Activated CD4-positive, alpha-beta memory T cell treated with anti-CD3 and anti-CD28 coated beads for 36 hours (primary cell): ENCODE measurements around the gene MTFR1L. TPM values are rescaled to one million over a fixed set of nuclear protein-coding genes. Genes with fewer than 3 reads are reported as not detected.

ENCODE experiments used
- CTCF ChIA-PET: fragments of 350-600 bp; sonication (Branson Sonifier 250); formaldehyde crosslinking; loops from one replicate; lab custom pipeline; 2021; ENCODE audit warnings: antibody characterized with exemption, inconsistent platforms; lab: Charles Lee
- POLR2A ChIA-PET: fragments of 350-600 bp; sonication (Branson Sonifier 250); formaldehyde crosslinking; loops from one replicate; lab custom pipeline; 2021; ENCODE audit warnings: antibody characterized with exemption; lab: Charles Lee
- DNase-seq: peaks from one replicate; pipeline ENCODE4 v3.0.0-alpha.2; 2020
- H3K27ac Mint-ChIP-seq: one replicate; pipeline ENCODE4 v1.8.0; 2021; ENCODE audit warnings: mixed read lengths
- H3K27me3 Mint-ChIP-seq: one replicate; pipeline ENCODE4 v1.8.0; 2021; ENCODE audit warnings: mixed read lengths
- H3K36me3 Mint-ChIP-seq: one replicate; pipeline ENCODE4 v1.8.0; 2021; ENCODE audit warnings: mixed read lengths
- H3K4me1 Mint-ChIP-seq: one replicate; pipeline ENCODE4 v1.8.0; 2021; ENCODE audit warnings: low read depth, mixed read lengths
- H3K4me3 Mint-ChIP-seq: one replicate; pipeline ENCODE4 v1.8.0; 2021; ENCODE audit warnings: mild to moderate bottlenecking, mixed read lengths
- H3K9me3 Mint-ChIP-seq: one replicate; pipeline ENCODE4 v1.8.0; 2021; ENCODE audit warnings: mixed read lengths
- intact Hi-C: fragments of 100-400 bp; cut with micrococcal nuclease; formaldehyde crosslinking; loops from one replicate; pipeline ENCODE4 v1.15.1; 2023
- total RNA-seq, 2 experiments: library from RNA; stranded (reverse); gene quantifications; one replicate each; pipeline ENCODE4 v1.2.3, GENCODE V29; 2021

Gene MTFR1L
- 10 to 100 TPM; 28.0 to 31.1 TPM for total RNA-seq

DNA sequence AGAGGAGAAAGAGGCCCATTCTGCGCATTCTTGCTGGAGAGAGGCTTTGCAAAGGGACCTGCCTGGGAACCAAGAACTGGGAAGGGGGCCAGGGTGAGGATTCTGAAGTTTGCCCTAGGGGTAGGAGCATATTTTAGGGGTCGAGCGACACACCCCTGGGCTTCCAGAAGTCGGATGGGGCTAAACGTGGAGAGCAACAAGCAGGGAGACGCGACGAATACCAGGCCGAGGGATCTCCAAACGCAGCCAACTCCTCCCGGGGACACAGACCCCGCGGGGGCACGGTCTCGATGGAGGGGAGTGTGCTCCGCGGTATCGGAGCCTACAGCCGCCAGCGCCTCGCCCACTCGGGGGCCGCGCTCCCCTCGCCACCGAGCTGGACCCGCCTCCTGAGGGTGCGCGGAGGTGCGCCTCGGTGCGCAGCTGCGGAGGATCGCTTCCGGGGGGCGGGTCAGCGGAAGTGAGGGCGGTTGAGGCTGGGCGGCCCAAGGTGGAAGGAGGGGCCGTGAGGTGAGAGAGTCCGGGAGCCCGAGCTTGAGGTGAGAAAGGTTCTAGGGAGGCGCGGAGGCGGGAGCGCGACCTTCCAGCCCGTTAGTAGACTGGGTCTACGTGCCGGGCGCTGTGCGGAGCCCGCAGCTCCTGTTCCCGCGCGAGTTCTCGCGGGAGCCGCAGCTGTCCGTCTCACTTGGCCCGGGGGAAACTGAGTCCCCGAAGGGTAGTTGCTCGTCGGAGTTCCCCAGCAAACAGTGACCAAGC, at the start of gene MTFR1L:
Gene MTFR1L (plus strand): TSS at position 464 of the 756 bp plus-strand sequence. CDS start 3,151 bp downstream, outside the sequence.
- H3K36me3 Mint-ChIP-seq: no peaks in the 10 kb centered on the region

GRCh38 chr1:25770541-25771220, 49.1 kb upstream of the MTFR1L start:
- no peak overlapping the region for H3K27ac Mint-ChIP-seq
- H3K9me3 Mint-ChIP-seq: no peaks in the 10 kb centered on the region
- POLR2A ChIA-PET: no interaction called here
- peaks cover 62% of the 10 kb centered on the region for H3K4me1 Mint-ChIP-seq
- intact Hi-C loops: loop anchor here (5.0 kb wide), 1 partner anchor 73 kb away; no protein-coding TSS in a partner anchor
- H3K4me3 Mint-ChIP-seq: no peak overlapping the region
- H3K27me3 Mint-ChIP-seq: no peaks in the 10 kb centered on the region
- CTCF ChIA-PET: no interaction called here
- no peaks in the 10 kb centered on the region for H3K36me3 Mint-ChIP-seq
- no peak for DNase-seq

More for the DNA sequence above, at the start of gene MTFR1L:
- ChIA-PET CTCF (interaction anchor here (0.9 to 2.1 kb wide), 6 partner anchors 10 to 350 kb away, joined by 3 to 6 read pairs (median 4); partner anchors contain the start of genes PAFAH2 and ZNF593), POLR2A (interaction anchor here (0.8 to 2.2 kb wide), 9 partner anchors 9 to 390 kb away, joined by 3 to 8 read pairs (median 5); partner anchors contain the start of genes AUNIP, PAFAH2 and PAQR7)
- H3K27ac Mint-ChIP-seq: peak within 1 kb of the TSS; percentile 89
- peaks cover 33% of the 10 kb centered on the region for H3K4me1 Mint-ChIP-seq
- H3K27me3 Mint-ChIP-seq: no peaks in the 10 kb centered on the region
- peak; percentile 97 for DNase-seq
- peak within 1 kb of the TSS; percentile 95 for H3K4me3 Mint-ChIP-seq
- no peaks in the 10 kb centered on the region for H3K9me3 Mint-ChIP-seq
- intact Hi-C loops: loop anchor here (1.0 to 5.0 kb wide), 4 partner anchors 39 to 179 kb away; partner anchors contain the start of genes AUNIP, PAFAH2 and STMN1

DNA sequence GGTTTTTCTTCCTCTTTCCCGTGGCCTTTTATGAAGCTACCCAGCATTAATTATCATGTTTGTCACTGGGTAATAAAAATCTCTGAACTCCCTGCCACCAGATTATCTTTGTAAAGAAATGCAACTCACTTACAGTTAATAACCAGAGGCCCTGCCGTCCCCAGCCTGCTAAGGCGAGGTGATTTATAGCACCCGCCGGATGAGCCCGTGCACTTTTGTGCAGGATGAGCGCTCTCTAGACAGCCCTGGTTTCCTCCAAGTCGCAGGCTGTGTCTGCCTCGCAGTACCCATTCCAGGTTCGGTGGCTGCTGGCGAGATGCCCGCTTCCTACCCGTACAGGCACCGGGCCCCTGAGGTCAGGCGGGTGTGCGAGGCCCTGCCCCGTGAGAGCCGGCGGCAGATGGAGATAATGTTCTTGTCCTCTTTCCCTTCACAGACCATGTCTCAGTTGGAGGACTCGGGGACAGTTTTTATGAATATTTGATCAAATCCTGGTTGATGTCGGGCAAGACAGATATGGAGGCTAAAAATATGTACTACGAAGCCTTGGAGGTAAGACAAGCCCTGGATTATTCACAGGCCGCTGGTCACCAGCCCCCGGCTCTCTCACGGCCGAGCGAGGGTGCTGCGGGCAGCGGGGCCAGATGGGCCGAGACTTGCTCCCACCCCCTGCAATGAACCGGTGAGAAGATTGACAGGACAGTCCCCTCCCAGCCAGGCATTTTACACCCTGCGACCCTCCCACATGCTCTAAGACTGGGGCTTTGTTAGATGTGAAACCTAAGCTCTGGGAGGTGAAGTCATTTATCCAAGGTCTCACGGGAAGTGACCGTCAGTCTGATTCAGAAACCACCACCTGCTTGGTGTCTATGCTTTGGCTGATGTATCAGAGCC, 48.3 kb upstream of the MTFR1L start:
- Mint-ChIP-seq H3K4me1 (peaks cover 58% of the 10 kb centered on the region), H3K27ac (no peak overlapping the region), H3K27me3 (no peaks in the 10 kb centered on the region), H3K36me3 (no peaks in the 10 kb centered on the region), H3K4me3 (no peak overlapping the region), H3K9me3 (no peaks in the 10 kb centered on the region)
- peak; percentile 30 for DNase-seq
- POLR2A ChIA-PET: no interaction called here
- intact Hi-C loops: loop anchor here (5.0 kb wide), 1 partner anchor 74 kb away; no protein-coding TSS in a partner anchor
- CTCF ChIA-PET: no interaction called here

DNA sequence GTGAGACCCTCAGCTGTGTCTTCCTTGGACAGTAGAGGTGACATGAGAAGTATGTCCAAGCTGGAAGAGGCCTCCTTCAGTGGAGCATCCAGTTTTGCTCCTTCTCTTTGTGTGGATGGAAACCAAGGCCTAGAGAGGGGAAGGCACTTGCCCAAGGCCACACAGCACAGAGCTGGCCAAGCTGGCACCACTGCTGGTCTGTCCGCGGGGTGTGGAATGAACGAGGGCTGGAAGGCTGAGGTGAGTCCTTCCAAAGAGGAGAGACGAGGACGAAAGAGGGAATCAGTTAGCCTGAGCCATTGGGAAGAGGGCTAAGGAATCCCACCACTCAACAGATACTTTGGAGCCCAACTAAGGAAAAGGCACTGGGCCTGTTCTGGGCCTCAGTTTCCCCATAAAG, 47.6 kb upstream of the MTFR1L start:
- H3K4me1 Mint-ChIP-seq: peaks cover 58% of the 10 kb centered on the region
- ChIA-PET POLR2A (no interaction called here), CTCF (no interaction called here)
- H3K36me3 Mint-ChIP-seq: no peaks in the 10 kb centered on the region
- H3K9me3 Mint-ChIP-seq: no peaks in the 10 kb centered on the region
- no peak overlapping the region for H3K4me3 Mint-ChIP-seq
- DNase-seq: no peak
- intact Hi-C loops: loop anchor here (5.0 kb wide), 1 partner anchor 75 kb away; no protein-coding TSS in a partner anchor
- H3K27ac Mint-ChIP-seq: no peak overlapping the region
- no peaks in the 10 kb centered on the region for H3K27me3 Mint-ChIP-seq

DNA sequence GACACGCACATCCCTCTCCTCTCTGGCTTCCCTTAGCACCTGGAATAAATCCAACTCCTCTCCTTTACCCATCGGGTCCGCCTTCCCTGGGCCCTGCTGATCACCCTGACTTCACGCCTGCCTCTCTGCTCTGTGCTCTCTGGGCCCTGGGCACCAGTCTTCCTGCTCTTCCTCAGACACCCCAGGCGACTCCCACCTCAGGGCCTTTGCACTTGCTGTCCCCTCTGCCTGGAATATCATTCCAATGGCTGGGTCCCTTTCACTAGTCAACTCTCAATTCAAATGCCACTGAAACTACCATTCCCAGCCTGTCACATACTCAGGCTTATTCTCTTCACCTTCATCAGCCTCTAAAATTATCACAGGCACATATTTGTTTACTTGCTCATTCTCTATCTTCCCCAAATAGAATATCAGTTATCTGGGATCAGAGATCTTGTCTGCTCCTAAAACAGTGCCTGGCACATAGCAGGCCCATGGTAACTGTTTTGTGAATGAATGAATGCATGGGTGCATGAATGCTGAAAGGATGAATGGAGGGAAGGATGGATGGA, 47.0 kb upstream of the MTFR1L start:
- CTCF ChIA-PET: no interaction called here
- Mint-ChIP-seq H3K9me3 (no peaks in the 10 kb centered on the region), H3K4me3 (no peak overlapping the region), H3K4me1 (peaks cover 58% of the 10 kb centered on the region), H3K27ac (no peak overlapping the region), H3K36me3 (no peaks in the 10 kb centered on the region), H3K27me3 (no peaks in the 10 kb centered on the region)
- POLR2A ChIA-PET: no interaction called here
- no peak for DNase-seq
- intact Hi-C loops: loop anchor here (5.0 kb wide), 1 partner anchor 75 kb away; no protein-coding TSS in a partner anchor

GRCh38 chr1:25773441-25774125, 46.2 kb upstream of the MTFR1L start:
- ChIA-PET CTCF (interaction anchor here (0.6 to 2.4 kb wide), 3 partner anchors 25 to 397 kb away, joined by 4 to 12 read pairs (median 7); no protein-coding TSS in a partner anchor), POLR2A (no interaction called here)
- no peak overlapping the region for H3K4me3 Mint-ChIP-seq
- no peaks in the 10 kb centered on the region for H3K27me3 Mint-ChIP-seq
- H3K36me3 Mint-ChIP-seq: no peaks in the 10 kb centered on the region
- no peaks in the 10 kb centered on the region for H3K9me3 Mint-ChIP-seq
- intact Hi-C loops: loop anchor here (2.0 to 5.0 kb wide), 2 partner anchors 76 to 97 kb away; no protein-coding TSS in a partner anchor
- H3K27ac Mint-ChIP-seq: peak overlapping the region; percentile 64
- peaks cover 57% of the 10 kb centered on the region for H3K4me1 Mint-ChIP-seq
- DNase-seq: no peak

DNA sequence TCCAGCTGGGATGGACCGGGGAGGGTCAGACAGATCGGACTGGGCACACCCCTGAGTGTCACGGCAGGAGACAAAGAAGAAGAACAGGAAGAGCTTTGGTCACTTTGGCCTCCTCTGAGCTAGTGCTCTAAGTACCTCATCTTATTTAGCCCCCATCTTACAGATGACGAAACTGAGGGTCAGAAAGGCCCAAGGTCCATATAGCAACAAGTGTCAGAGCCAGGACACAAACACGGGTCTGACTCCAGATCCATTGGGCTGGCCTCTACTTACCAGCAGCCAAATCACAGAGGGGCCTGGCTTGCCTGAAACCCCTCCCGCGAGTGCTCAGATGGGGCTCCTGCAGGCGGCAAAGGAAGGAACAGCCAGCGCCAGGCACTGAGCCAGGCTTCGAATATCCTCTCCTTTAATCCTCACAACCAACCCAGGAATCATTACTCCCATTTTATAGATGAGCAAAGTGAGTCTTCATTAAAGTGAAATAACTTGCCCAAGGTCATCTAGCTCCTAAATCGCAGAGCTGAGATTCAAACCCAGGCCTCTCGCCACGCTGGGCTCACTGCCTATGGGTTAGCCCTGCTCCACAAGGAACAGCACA, 45.4 kb upstream of the MTFR1L start:
- POLR2A ChIA-PET: interaction anchor here (0.6 to 1.4 kb wide), 2 partner anchors 98 to 225 kb away, joined by 3 to 7 read pairs; no protein-coding TSS in a partner anchor
- Mint-ChIP-seq H3K27ac (peak overlapping the region; percentile 64), H3K4me1 (peaks cover 52% of the 10 kb centered on the region), H3K27me3 (no peaks in the 10 kb centered on the region), H3K4me3 (peak overlapping the region; percentile 58), H3K36me3 (no peaks in the 10 kb centered on the region), H3K9me3 (no peaks in the 10 kb centered on the region)
- CTCF ChIA-PET: interaction anchor here (1.0 to 2.4 kb wide), 6 partner anchors 8 to 231 kb away, joined by 3 to 12 read pairs (median 6); partner anchors contain the start of gene LDLRAP1
- intact Hi-C loops: loop anchor here (2.0 to 5.0 kb wide), 2 partner anchors 77 to 98 kb away; no protein-coding TSS in a partner anchor
- no peak for DNase-seq

DNA sequence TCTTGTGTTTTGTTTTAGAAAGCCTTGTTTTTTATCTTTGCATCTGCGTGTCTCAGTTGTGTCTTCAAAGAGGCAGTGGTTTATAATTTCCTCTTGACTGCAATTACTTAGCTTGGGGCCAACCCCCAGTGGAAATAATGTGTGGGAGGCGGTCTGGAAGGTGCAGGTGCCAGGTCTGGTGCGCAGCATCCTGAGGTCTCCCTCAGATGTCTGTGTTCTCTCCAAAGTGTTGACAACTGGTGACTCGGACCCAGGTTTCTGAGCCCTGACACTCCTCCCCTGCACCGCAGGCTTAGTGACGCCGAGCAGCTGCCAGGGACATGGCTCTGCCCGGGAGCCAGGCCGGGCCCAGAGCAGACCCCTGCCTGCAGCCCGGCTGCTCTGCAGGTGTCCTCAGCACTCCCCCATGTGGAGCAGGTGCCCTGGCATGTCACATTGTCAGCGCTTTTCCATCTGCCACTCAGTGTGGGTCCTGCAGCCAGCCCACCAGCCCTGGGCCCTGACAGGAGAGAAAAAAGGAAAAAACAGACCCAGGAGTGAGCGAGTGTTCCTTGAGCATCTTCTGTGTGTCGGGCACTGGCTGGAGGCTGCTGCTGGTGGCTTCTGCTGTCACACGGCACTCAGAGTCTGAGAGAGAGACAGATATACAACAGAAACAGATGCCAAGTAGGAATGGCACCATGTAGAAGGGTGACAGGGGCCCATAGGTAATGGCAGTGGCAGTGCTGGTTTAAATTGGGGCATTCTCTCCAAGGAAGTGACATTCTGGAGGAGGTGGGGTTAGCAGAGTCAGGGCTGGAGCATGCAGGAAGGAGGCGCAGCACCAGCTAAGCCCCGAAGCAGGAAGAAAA, 44.6 kb upstream of the MTFR1L start:
- no peaks in the 10 kb centered on the region for H3K36me3 Mint-ChIP-seq
- H3K27me3 Mint-ChIP-seq: no peaks in the 10 kb centered on the region
- no peaks in the 10 kb centered on the region for H3K9me3 Mint-ChIP-seq
- ChIA-PET POLR2A (interaction anchor here (0.6 to 1.4 kb wide), 2 partner anchors 99 to 226 kb away, joined by 3 to 7 read pairs; no protein-coding TSS in a partner anchor), CTCF (interaction anchor here (0.6 to 2.4 kb wide), 7 partner anchors 9 to 256 kb away, joined by 3 to 12 read pairs (median 5); partner anchors contain the start of gene LDLRAP1)
- H3K27ac Mint-ChIP-seq: peak overlapping the region; percentile 64
- intact Hi-C loops: loop anchor here (1.0 to 5.0 kb wide), 4 partner anchors 21 to 226 kb away; no protein-coding TSS in a partner anchor
- peak; percentile 92 for DNase-seq
- H3K4me3 Mint-ChIP-seq: peak overlapping the region; percentile 58
- peaks cover 48% of the 10 kb centered on the region for H3K4me1 Mint-ChIP-seq

GRCh38 chr1:25779388-25779787, 40.4 kb upstream of the MTFR1L start:
- Mint-ChIP-seq H3K9me3 (no peaks in the 10 kb centered on the region), H3K27me3 (no peaks in the 10 kb centered on the region), H3K36me3 (no peaks in the 10 kb centered on the region), H3K4me3 (no peak overlapping the region), H3K4me1 (peaks cover 14% of the 10 kb centered on the region), H3K27ac (no peak overlapping the region)
- CTCF ChIA-PET: no interaction called here
- intact Hi-C loops: no loop called here
- POLR2A ChIA-PET: no interaction called here
- no peak for DNase-seq
